Hypothalamus (tissue), 51 donors: ENCODE results near the gene GLRX.
"Not testable (repeated sequence)": the region's sequence is repeated elsewhere in the genome, so short reads cannot be mapped to it uniquely, and the experiment has no call there.

ENCODE experiments used
- DNase-seq, 51 donors: peaks; one replicate each; lab custom pipeline; 2025; lab: John Stamatoyannopoulos, UW

Gene GLRX

DNA sequence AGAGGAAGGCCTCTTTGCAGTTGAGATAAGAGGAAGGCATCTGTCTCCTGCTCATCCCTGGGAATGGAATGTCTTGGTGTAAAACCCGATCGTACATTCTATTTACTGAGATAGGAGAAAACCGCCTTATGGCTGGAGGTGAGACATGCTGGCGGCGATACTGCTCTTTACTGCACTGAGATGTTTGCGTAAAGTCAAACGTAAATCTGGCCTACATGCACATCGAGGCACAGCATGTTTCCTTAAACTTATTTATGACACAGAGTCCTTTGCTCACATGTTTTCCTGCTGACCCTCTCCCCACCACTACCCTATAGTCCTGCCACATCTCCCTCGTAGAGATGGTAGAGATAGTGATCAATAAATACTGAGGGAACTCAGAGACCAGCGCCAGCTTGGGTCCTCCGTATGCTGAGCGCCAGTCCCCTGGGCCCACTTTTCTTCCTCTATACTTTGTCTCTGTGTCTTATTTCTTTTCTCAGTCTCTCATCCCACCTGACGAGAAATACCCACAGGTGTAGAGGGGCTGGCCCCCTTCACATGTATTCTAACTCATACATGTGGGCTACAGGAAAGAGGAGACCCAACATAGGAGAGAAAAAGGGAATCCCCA lies 11.0 kb downstream of the GLRX start:
- not testable (repeated sequence) for DNase-seq

DNA sequence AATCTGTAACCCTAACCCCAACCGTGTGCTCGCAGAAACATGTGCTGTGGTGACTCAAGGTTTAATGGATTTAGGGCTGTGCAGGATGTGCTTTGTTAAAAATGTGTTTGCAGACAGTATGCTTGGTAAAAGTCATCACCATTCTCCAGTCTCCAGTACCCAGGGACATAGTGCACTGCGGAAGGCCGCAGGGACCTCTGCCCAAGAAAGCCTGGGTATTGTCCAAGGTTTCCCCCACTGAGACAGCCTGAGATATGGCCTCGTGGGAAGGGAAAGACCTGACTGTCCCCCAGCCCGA lies 11.5 kb downstream of the GLRX start:
- not testable (repeated sequence) for DNase-seq

GRCh38 chr5:95810305-95811125 lies 12.0 kb downstream of the GLRX start:
- no peak for DNase-seq

- DNase-seq, result peak in 12 of 51 donors; percentile 5 to 45 (median 16)
Observed at GRCh38 chr5:95809414-95809960, 13.0 kb downstream of the GLRX start.

DNA sequence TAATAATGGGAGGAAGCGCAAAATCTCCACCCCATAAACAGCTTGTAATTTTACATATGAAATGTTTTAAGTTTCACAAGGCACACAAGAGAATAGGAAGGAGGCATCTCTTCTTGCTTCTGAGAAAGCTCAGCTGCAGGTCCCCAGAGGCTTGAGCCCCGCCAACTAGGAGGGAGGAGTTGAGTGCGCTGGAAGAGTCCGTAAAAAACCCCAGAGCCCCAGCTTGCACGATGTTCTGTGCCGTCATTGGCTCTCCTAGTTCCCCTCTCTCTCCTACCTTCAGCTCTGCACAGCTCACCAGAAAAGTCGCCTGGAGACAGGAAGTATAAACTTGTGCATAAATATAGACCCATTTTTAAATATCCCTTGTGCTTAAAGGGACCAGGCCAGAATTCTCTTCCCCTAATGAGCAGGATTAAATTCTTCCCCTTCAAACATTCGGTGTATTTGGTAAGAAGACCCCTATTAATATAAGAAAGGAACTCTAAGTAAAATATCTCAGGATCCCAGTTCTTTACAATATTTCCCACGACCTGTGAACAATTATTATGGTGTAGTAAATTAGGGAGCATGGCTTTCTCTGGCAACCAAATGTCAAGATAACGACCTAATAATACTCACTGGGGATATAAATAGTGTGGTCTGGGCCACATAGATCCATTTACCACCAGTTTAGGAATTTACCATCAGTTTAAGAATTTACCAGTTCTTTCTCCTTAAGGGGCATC lies 13.7 kb downstream of the GLRX start:
- DNase-seq, result peak in 18 of 51 donors; percentile 7 to 50 (median 20)

- DNase-seq, result no peak
Observed at GRCh38 chr5:95808013-95808685, 14.4 kb downstream of the GLRX start.

GRCh38 chr5:95806687-95807086 lies 15.8 kb downstream of the GLRX start:
- no peak for DNase-seq

- no peak for DNase-seq
Observed at GRCh38 chr5:95804736-95805539, 17.6 kb downstream of the GLRX start.

DNA sequence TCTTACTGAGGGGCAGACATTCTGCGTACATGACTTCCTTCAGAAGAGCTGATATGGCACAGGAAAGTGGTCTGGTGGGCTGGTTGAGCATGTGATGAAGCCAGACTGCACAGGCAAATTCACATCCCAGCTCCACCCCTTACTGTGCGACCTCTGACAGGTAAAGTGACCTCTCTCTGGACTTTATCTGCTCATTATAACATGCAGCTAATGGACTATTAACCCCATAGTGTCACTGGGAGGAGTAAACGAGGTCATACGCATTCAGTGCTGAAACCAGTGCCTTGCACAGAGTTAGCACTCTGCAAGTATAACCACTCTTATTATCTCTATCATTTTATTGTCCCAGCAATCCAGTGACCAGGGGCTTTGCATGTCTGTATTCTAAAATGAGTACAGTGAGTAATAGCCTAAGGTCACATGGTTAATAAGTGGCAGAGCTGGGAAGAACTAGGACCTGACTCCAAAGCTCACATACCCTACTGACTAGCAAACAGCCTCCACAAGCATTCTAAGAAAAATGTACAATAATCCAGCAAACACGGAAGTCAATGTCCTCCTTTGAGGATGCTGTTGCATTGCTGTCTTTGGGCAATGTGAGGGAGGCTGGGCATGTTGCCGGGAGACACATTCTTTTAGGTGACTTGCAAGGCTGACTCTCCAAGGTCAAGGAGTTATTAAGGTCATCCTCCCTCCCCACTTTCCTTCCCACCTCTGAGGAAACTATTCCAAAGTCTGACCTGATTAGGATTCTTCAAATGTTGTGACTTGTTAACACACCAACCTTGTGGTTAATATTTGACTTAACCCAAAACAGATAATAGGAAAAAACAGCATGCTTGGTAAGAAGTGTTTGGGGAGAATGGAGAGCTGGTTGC lies 19.0 kb downstream of the GLRX start:
- no peak for DNase-seq

GRCh38 chr5:95801961-95802360 lies 20.6 kb downstream of the GLRX start:
- no peak for DNase-seq

DNA sequence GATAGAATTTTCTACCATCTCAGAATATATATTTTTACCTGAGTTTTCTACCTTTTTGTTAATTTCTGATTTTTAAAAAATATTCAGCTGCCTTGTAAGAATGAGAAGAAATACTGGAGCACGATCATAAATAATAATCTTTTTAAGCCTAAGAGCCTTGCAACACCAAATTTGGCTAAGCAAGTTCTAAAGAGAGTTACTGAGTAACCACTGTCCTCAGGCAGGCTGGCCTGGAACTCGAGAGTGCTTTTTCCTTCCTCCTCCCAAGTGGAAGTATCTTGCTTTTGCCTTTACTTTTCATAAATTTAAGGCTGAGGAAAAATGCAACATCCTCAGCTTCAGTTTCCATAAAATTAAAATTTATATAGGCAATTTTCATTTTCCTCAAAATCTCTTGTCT lies 21.0 kb downstream of the GLRX start:
- no peak for DNase-seq

DNA sequence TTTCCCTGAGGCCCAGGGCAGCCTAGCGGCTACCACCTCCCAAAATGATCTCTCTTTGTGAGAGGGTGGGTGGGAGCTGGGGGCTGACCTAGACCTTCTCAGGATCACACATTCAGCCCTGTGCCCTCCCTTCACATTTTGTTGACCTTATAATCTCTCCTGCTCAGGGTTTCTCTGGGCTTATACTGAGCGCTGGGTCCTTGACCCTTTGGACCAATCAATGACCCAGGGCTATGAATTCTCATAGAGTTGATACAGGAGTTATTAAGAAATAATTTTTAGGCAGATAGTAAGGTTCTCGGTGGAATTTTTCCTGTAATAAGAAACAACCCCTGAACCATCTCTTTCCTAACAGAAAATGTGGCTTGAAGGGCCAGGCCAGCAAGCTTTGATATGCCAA lies 22.0 kb downstream of the GLRX start:
- DNase-seq, result no peak

DNA sequence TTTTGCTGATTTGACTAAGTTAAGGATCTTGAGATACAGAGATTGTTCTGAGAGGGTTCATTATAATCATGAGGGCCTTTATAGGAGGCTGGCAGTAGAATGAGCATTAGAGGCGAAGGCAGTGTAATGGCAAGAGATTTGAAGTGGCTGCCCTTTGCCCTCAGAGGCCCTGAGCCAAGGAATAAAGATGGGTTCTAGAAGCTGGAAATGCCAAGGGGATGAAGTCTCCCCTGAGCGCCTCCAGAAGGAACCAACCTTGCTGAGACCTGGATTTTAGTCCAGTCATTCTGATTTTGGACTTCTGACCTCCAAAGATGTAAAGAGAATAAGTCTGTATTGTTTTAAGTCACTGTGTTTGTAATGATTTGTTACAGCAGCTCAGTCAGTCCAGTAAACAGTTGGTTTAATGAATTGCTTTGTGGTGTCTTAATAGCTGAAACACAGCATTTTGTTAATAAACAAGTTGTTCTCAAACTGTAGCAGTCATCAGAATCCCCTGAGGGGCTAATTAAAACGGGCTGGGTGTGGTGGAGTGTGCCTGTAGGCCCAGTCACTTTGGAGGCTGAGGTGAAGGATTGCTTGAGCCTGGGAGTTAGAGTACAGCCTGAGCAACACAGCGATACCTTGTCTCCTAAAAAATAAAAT lies 23.2 kb downstream of the GLRX start:
- DNase-seq, result no peak

GRCh38 chr5:95798545-95798944 lies 24.0 kb downstream of the GLRX start:
- DNase-seq, result no peak

- no peak for DNase-seq
Observed at GRCh38 chr5:95798048-95798447, 24.5 kb downstream of the GLRX start.

GRCh38 chr5:95797301-95797700 lies 25.2 kb downstream of the GLRX start:
- DNase-seq, result no peak

DNA sequence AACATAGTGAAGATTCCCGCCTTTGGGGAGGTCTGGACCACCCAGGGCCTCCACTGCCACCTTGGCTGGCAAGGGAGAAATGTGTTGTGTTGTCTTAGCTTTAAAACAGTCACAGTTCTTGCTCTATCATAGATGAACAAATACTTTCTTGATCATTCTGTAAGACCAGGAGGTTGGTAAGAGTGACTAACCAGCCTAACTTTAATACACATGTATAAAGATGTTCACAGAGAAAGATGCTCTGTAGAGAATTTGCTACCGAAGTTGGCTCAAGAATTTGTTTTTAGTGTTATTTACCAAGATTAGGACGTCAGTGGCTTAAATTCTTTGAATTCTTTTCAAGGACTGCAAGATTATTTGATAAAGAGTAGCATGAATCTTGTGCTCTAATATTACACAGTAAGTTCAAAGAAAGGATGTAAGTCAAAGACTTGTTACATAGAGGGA lies 28.4 kb downstream of the GLRX start:
- no peak for DNase-seq

GRCh38 chr5:95791751-95792150 lies 30.8 kb downstream of the GLRX start:
- no peak for DNase-seq

DNA sequence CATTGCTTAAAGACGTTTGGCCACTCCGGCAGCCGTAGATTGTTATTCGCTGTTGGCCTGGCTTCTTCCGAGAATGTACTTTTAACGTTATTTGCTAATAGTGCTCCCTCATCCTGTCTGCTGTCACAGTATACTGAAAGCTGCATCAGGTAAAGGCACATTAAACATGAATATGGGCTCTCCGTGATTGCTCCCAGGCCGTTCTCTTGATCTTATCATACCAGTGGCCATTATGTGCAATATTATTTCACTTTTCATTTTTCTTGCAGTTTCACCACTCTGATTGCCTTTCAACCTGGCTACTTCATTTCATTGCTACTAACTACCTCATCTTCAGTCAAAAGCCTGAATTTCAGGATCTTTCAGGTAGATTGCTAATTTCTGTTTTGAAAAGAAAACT lies 34.0 kb downstream of the GLRX start:
- no peak for DNase-seq
